Activated naive CD8-positive, alpha-beta T cell treated with anti-CD3 and anti-CD28 coated beads, Interleukin-2, amount 50 U/mL, for 24 hours (primary cell): ENCODE measurements around the gene DDX1.
"Not testable (repeated sequence)": the region's sequence is repeated elsewhere in the genome, so short reads cannot be mapped to it uniquely, and the experiment has no call there.

Experiments used
- ATAC-seq: fragments of 150-1000 bp; cut with Tn5 transposase; one replicate; pipeline ENCODE4 v1.10.0; 2021
- DNase-seq: peaks from one replicate; pipeline ENCODE4 v3.0.0; 2021
- H3K27ac Mint-ChIP-seq: one replicate; pipeline ENCODE4 v1.8.0; 2021; ENCODE audit warnings: mild to moderate bottlenecking, mixed read lengths
- H3K27me3 Mint-ChIP-seq: one replicate; pipeline ENCODE4 v1.8.0; 2021; ENCODE audit warnings: mixed read lengths
- H3K36me3 Mint-ChIP-seq: one replicate; pipeline ENCODE4 v1.8.0; 2021; ENCODE audit warnings: low read depth, mixed read lengths
- H3K4me1 Mint-ChIP-seq: one replicate; pipeline ENCODE4 v1.8.0; 2021; ENCODE audit warnings: mixed read lengths
- H3K4me3 Mint-ChIP-seq: one replicate; pipeline ENCODE4 v1.8.0; 2021; ENCODE audit warnings: mild to moderate bottlenecking, moderate library complexity, mixed read lengths
- H3K9me3 Mint-ChIP-seq: one replicate; pipeline ENCODE4 v1.8.0; 2021; ENCODE audit warnings: mixed read lengths

The DDX1 gene

GRCh38 chr2:15678346-15678745, 86.7 kb downstream of the DDX1 start:
- Mint-ChIP-seq H3K4me1 (no peaks in the 10 kb centered on the region), H3K27me3 (peaks cover 5% of the 10 kb centered on the region), H3K27ac (no peak overlapping the region), H3K9me3 (peaks cover 4% of the 10 kb centered on the region), H3K4me3 (no peak overlapping the region), H3K36me3 (no peaks in the 10 kb centered on the region)
- DNase-seq: no peak
- no peak for ATAC-seq

DNA sequence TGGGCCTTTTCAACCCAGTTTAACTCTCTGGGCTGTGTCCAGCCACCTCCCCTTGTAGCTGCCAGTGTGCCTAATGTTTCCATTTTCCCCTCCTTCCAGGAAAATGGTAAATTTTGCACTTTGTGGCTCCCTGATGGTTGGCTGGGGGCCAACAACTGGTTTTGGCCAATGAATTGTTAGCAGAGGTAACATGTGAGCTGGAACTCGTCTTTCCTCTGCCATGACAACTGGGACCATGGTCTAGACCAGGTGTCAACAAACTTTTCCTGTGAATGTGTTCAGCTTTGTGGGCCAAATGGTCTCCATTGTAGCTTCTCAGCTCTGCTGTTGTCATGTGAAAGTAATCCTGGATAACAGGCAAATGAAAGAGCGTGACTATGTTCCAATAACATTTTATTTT, 87.2 kb downstream of the DDX1 start:
- H3K4me1 Mint-ChIP-seq: no peaks in the 10 kb centered on the region
- H3K36me3 Mint-ChIP-seq: no peaks in the 10 kb centered on the region
- peaks cover 2% of the 10 kb centered on the region for H3K27me3 Mint-ChIP-seq
- DNase-seq: no peak
- no peak overlapping the region for H3K27ac Mint-ChIP-seq
- no peak for ATAC-seq
- H3K4me3 Mint-ChIP-seq: no peak overlapping the region
- H3K9me3 Mint-ChIP-seq: peaks cover 4% of the 10 kb centered on the region

- DNase-seq (no peak), ATAC-seq (no peak)
- peaks cover 4% of the 10 kb centered on the region for H3K9me3 Mint-ChIP-seq
- no peak overlapping the region for H3K27ac Mint-ChIP-seq
- H3K4me3 Mint-ChIP-seq: no peak overlapping the region
- H3K36me3 Mint-ChIP-seq: no peaks in the 10 kb centered on the region
- H3K4me1 Mint-ChIP-seq: no peaks in the 10 kb centered on the region
- peaks cover 2% of the 10 kb centered on the region for H3K27me3 Mint-ChIP-seq
Measured at GRCh38 chr2:15679386-15679924, 87.8 kb downstream of the DDX1 start.

DNA sequence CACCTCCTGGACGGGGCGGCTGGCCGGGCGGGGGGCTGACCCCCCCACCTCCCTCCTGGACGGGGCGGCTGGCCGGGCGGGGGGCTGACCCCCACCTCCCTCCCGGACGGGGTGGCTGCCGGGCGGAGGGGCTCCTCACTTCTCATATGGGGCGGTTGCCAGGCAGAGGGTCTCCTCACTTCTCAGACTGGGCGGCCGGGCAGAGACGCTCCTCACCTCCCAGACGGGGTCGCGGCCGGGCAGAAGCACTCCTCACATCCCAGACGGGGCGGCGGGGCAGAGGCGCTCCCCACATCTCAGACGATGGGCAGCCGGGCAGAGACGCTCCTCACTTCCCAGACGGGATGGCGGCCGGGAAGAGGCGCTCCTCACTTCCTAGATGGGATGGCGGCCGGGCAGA, 88.5 kb downstream of the DDX1 start:
- not testable (repeated sequence) for H3K27ac Mint-ChIP-seq, H3K27me3 Mint-ChIP-seq, H3K9me3 Mint-ChIP-seq, H3K4me3 Mint-ChIP-seq, H3K4me1 Mint-ChIP-seq, ATAC-seq, DNase-seq, H3K36me3 Mint-ChIP-seq
